ENCODE data around the gene SLIT1.

SLIT1 gene

GRCh38 chr10:97017474-97017903, 168.3 kb downstream of the SLIT1 start:
- no peak for DNase-seq

GRCh38 chr10:97016728-97017473, 168.9 kb downstream of the SLIT1 start:
- DNase-seq, result no peak

GRCh38 chr10:97015240-97015639, 170.5 kb downstream of the SLIT1 start:
- DNase-seq, result no peak

GRCh38 chr10:97013983-97014382, 171.8 kb downstream of the SLIT1 start:
- no peak for DNase-seq

- DNase-seq, result no peak
Measured at GRCh38 chr10:97013568-97013967, 172.2 kb downstream of the SLIT1 start.

- DNase-seq, result no peak
Measured at GRCh38 chr10:97012470-97012869, 173.3 kb downstream of the SLIT1 start.

GRCh38 chr10:97011397-97011796, 174.4 kb downstream of the SLIT1 start:
- DNase-seq, result no peak

- no peak for DNase-seq
Measured at GRCh38 chr10:97010695-97011206, 175.0 kb downstream of the SLIT1 start.

GRCh38 chr10:97007417-97007816, 178.3 kb downstream of the SLIT1 start:
- DNase-seq, result no peak

- DNase-seq, result no peak
Measured at GRCh38 chr10:97006364-97006763, 179.4 kb downstream of the SLIT1 start.

GRCh38 chr10:97005349-97005748, 180.4 kb downstream of the SLIT1 start:
- no peak for DNase-seq

- no peak for DNase-seq
Measured at GRCh38 chr10:97004591-97004990, 181.2 kb downstream of the SLIT1 start.

GRCh38 chr10:97003804-97004201, 182.0 kb downstream of the SLIT1 start:
- DNase-seq, result no peak

GRCh38 chr10:97003151-97003803, 182.5 kb downstream of the SLIT1 start:
- no peak for DNase-seq

- no peak for DNase-seq
Measured at GRCh38 chr10:97002670-97003069, 183.1 kb downstream of the SLIT1 start.

GRCh38 chr10:97001183-97001991, 184.4 kb downstream of the SLIT1 start:
- no peak for DNase-seq

GRCh38 chr10:97000487-97001182, 185.1 kb downstream of the SLIT1 start:
- DNase-seq, result no peak

GRCh38 chr10:96999987-97000386, 185.8 kb downstream of the SLIT1 start:
- no peak for DNase-seq

- no peak for DNase-seq
Measured at GRCh38 chr10:96999337-96999736, 186.4 kb downstream of the SLIT1 start.

- DNase-seq, result no peak
Measured at GRCh38 chr10:96998329-96998888, 187.3 kb downstream of the SLIT1 start.

GRCh38 chr10:96996275-96996965, 189.3 kb downstream of the SLIT1 start:
- no peak for DNase-seq

GRCh38 chr10:96995851-96996250, 189.9 kb downstream of the SLIT1 start:
- DNase-seq, result no peak
